NB4 (cell line): ENCODE results near the gene BCL7C.

ENCODE experiments used
- CTCF ChIP-seq: IDR thresholded peaks from one replicate; pipeline ENCODE4 v1.5.1; 2012; ENCODE audit warnings: low read depth, low read length
- MYC ChIP-seq: IDR thresholded peaks from 2 replicates; pipeline ENCODE4 v1.6.1; 2011; ENCODE audit warnings: low read depth, low read length
- POLR2A ChIP-seq: IDR thresholded peaks from 2 replicates; pipeline ENCODE4 v1.6.1; 2011; ENCODE audit warnings: mild to moderate bottlenecking; ENCODE audit not compliant: insufficient read length; ENCODE audit errors: extremely low read depth
- TF ChIP-seq, protein P1 (sequence below): IDR thresholded peaks from 2 replicates; pipeline ENCODE4 v1.6.1; 2011; ENCODE audit warnings: low read depth, low read length

- TF ChIP-seq CTCF (no peak), POLR2A (no peak), MYC (no peak)
- TF ChIP-seq, protein P1, sequence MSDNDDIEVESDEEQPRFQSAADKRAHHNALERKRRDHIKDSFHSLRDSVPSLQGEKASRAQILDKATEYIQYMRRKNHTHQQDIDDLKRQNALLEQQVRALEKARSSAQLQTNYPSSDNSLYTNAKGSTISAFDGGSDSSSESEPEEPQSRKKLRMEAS = no peak
Observed at GRCh38 chr16:30930160-30930571, 36.3 kb upstream of the BCL7C start.
